K562 (cell line): ENCODE measurements around the gene FOXK2. TPM values are rescaled to one million over a fixed set of nuclear protein-coding genes. Genes with fewer than 3 reads are reported as not detected.

ENCODE experiments used
- ATAC-seq: fragments of 200-7000 bp; cut with Tn5 transposase; 3 replicates; pipeline ENCODE4 v1.9.1; 2020; ENCODE audit warnings: moderate library complexity
- BruUV-seq: library from RNA; stranded (reverse); fragments of 400-500 nt; replicated peaks from 2 replicates; lab custom pipeline; 2021; lab: Mats Ljungman, UMichigan
- CTCF ChIA-PET: fragments of 300-600 bp; formaldehyde crosslinking; extraction: SDS; loops from one replicate; lab custom pipeline; 2021; ENCODE audit warnings: low intra/inter-chr PET ratio; lab: Yijun Ruan, JAX
- POLR2A ChIA-PET: fragments of 300-600, 350-650 bp; sonication (Branson Sonifier 250); formaldehyde crosslinking; extraction: SDS; loops from one replicate; lab custom pipeline; 2021; ENCODE audit warnings: antibody characterized with exemption, inconsistent platforms; lab: Yijun Ruan, JAX
- DNase-seq, 4 experiments: peaks; one replicate each; pipeline versions ENCODE4 v3.0.0 to v3.0.0-alpha.2; 2011 to 2018; ENCODE audit warnings: low spot score in 3 of 4, mixed read lengths in 3 of 4; ENCODE audit errors: extremely low read depth in 1 of 4
- FAIRE-seq: peaks from 2 replicates; lab custom pipeline; 2011; peaks lifted over from hg19 to GRCh38; lab: Jason Lieb, UNC
- H2AFZ ChIP-seq: 2 replicates; pipeline ENCODE4 v1.6.0; 2011; ENCODE audit warnings: low read depth, low read length, control low read depth, inconsistent platforms
- H3K27ac ChIP-seq: fragments of 200-600 bp; 3 replicates; pipeline ENCODE4 v1.8.0; 2011; ENCODE audit warnings: low read depth, mild to moderate bottlenecking, control low read depth, inconsistent platforms, low read length, moderate library complexity, mixed read lengths; ENCODE audit errors: extremely low read depth
- H3K27me3 ChIP-seq, 2 experiments: fragments of 300-600 bp in 1 of 2; 2 replicates in 1 of 2; 3 replicates in 1 of 2; pipeline versions ENCODE4 v1.6.0 to v1.8.0; 2011; ENCODE audit warnings: inconsistent platforms in 2 of 2, low read length in 2 of 2, mild to moderate bottlenecking in 1 of 2, mixed read lengths in 1 of 2, moderate library complexity in 1 of 2; ENCODE audit not compliant: control insufficient read depth in 2 of 2, insufficient read depth in 2 of 2
- H3K36me3 ChIP-seq: fragments of 300-600 bp; 3 replicates; pipeline ENCODE4 v1.8.0; 2011; ENCODE audit warnings: mild to moderate bottlenecking, low read length, inconsistent platforms; ENCODE audit not compliant: control insufficient read depth, insufficient read depth
- H3K4me1 ChIP-seq, 2 experiments: fragments of 200-600 bp in 1 of 2; replicated peaks in 1 of 2; 2 replicates in 1 of 2; 3 replicates in 1 of 2; pipeline versions ENCODE4 v1.5.1 to v1.8.0; 2011; ENCODE audit warnings: inconsistent platforms in 2 of 2, low read length in 2 of 2, mild to moderate bottlenecking in 1 of 2, mixed read lengths in 1 of 2, moderate library complexity in 1 of 2; ENCODE audit not compliant: control insufficient read depth in 2 of 2, insufficient read depth in 2 of 2
- H3K4me2 ChIP-seq: 2 replicates; pipeline ENCODE4 v1.6.1; 2011; ENCODE audit warnings: low read length, control low read depth, inconsistent platforms, mixed read lengths; ENCODE audit not compliant: insufficient read depth
- H3K4me3 ChIP-seq: fragments of 200-600 bp; sonication (generic), shearing (Covaris generic); 2 replicates; pipeline ENCODE4 v1.5.1; 2016; ENCODE audit warnings: control low read depth, inconsistent platforms
- H3K79me2 ChIP-seq: fragments of 200-600 bp; 3 replicates; pipeline ENCODE4 v1.8.0; 2011; ENCODE audit warnings: low read length, inconsistent platforms; ENCODE audit not compliant: control insufficient read depth, insufficient read depth
- H3K9ac ChIP-seq, 2 experiments: 2 replicates each; pipeline versions ENCODE4 v1.6.0 to v1.6.1; 2011; ENCODE audit warnings: low read depth in 2 of 2, low read length in 2 of 2, control low read depth in 1 of 2, inconsistent platforms in 1 of 2, mild to moderate bottlenecking in 1 of 2, mixed read lengths in 1 of 2; ENCODE audit not compliant: insufficient read depth in 1 of 2
- H3K9me1 ChIP-seq: one replicate; pipeline ENCODE4 v1.6.0; 2011; ENCODE audit warnings: inconsistent platforms, mild to moderate bottlenecking, low read length, moderate library complexity; ENCODE audit not compliant: control insufficient read depth, insufficient read depth
- H3K9me3 ChIP-seq: replicated peaks from 2 replicates; pipeline ENCODE4 v1.5.1; 2011; ENCODE audit warnings: low read depth, low read length, inconsistent platforms; ENCODE audit not compliant: control insufficient read depth, insufficient read depth
- H4K20me1 ChIP-seq: replicated peaks from 2 replicates; pipeline ENCODE4 v1.6.1; 2011; ENCODE audit warnings: low read length, inconsistent platforms, mixed read lengths; ENCODE audit not compliant: control insufficient read depth, insufficient read depth
- EP300 ChIP-seq: IDR thresholded peaks from 2 replicates; pipeline ENCODE4 v1.6.1; 2012; ENCODE audit warnings: low read length, improper control_type of control experiment
- EP400 ChIP-seq: fragments of 450-650 bp; IDR thresholded peaks from 2 replicates; pipeline ENCODE4 v1.6.1; 2017; ENCODE audit warnings: antibody characterized with exemption, mild to moderate bottlenecking, moderate library complexity
- FOXA3 ChIP-seq, 2 experiments: fragments of 450-650 bp in 1 of 2; sonication (generic) in 1 of 2; formaldehyde crosslinking; IDR thresholded peaks in 1 of 2; conservative IDR thresholded peaks in 1 of 2; 2 replicates each; pipeline versions ENCODE4 v1.4.0 to v1.8.0; 2020 to 2022; ENCODE audit warnings: mild to moderate bottlenecking in 2 of 2, missing genetic modification reagents in 1 of 2
- HMG20B ChIP-seq: fragments of 250-450 bp; sonication (Bioruptor Pico); IDR thresholded peaks from 2 replicates; pipeline ENCODE4 v1.5.0; 2021; ENCODE audit warnings: mild to moderate bottlenecking
- PPARD ChIP-seq: fragments of 250-450 bp; sonication (Bioruptor Pico); IDR thresholded peaks from 2 replicates; pipeline ENCODE4 v1.8.0; 2022; ENCODE audit warnings: inconsistent platforms, mild to moderate bottlenecking, moderate library complexity
- ZNF507 ChIP-seq: conservative IDR thresholded peaks from 2 replicates; pipeline ENCODE4 v1.6.1; 2017; ENCODE audit warnings: missing genetic modification characterization, missing compliant biosample characterization
- ZNF780A ChIP-seq: fragments of 250-450 bp; sonication (Bioruptor Pico); IDR thresholded peaks from 2 replicates; pipeline ENCODE4 v1.5.0; 2021; ENCODE audit warnings: mild to moderate bottlenecking
- WGBS: fragments of 100-300 bp; shearing (Covaris generic); methylation state at CpG from one replicate; pipeline ENCODE4 v1.1.6; 2016; ENCODE audit warnings: low coverage, mixed read lengths; ENCODE audit not compliant: insufficient coverage; ENCODE audit errors: missing lambda C conversion rate; 5-methylcytosine and 5-hydroxymethylcytosine counted together
- in situ Hi-C: fragments of 300-500 bp; cut with MboI; formaldehyde crosslinking; loops from 4 replicates; pipeline ENCODE4 v1.15.0; 2018; ENCODE audit warnings: inconsistent platforms, mixed read lengths
- intact Hi-C: fragments of 100-400 bp; cut with micrococcal nuclease; formaldehyde crosslinking; loops from 2 replicates; pipeline ENCODE4 v1.14.2; 2022
- polyA plus RNA-seq, 8 experiments: library from polyadenylated mRNA; depleted of rRNA in 4 of 8; stranded (reverse) in 5 of 8; unstranded in 3 of 8; fragments of >200 nt; fragmentation: Nextera tagmentation in 2 of 8; fragmentation: Illumina TruSeq in 1 of 8; extraction: Ambion mirVana in 2 of 8; extraction: Trizol in 1 of 8; gene quantifications; 2 replicates each; pipeline versions ENCODE4 v1.2.1 to v1.2.3, GENCODE V29; 2011 to 2014; ENCODE audit warnings: inconsistent platforms in 1 of 8, missing spikeins in 1 of 8
- total RNA-seq, 7 experiments: library from RNA; depleted of rRNA in 6 of 7; stranded (reverse); fragments of >200 nt in 6 of 7; fragmentation: Illumina TruSeq in 2 of 7; extraction: Trizol in 2 of 7; gene quantifications; 2 replicates each; pipeline versions ENCODE4 v1.2.1 to v1.2.3, GENCODE V29; 2011 to 2021; ENCODE audit warnings: low replicate concordance in 1 of 7
- TF ChIP-seq, protein P1 (sequence below): sonication (generic); formaldehyde crosslinking; IDR thresholded peaks from 2 replicates; pipeline ENCODE4 v1.8.0; 2022; ENCODE audit warnings: missing genetic modification reagents, mild to moderate bottlenecking, moderate library complexity, borderline replicate concordance
- TF ChIP-seq, protein P2 (sequence below): fragments of 250-450 bp; sonication (Bioruptor Pico); IDR thresholded peaks from 2 replicates; pipeline ENCODE4 v1.5.0; 2021; ENCODE audit warnings: mild to moderate bottlenecking, borderline replicate concordance
- TF ChIP-seq, protein P3 (sequence below): IDR thresholded peaks from 2 replicates; pipeline ENCODE4 v1.6.1; 2011; ENCODE audit not compliant: insufficient read length; ENCODE audit errors: extremely low read depth

The FOXK2 gene
- total and polyA plus RNA-seq, 9 of the 15 experiments (the other 6 are each of a cell fraction or from before 2014, with no cell fraction given), result 3.0 to 86.0 (median 44.1) TPM

DNA sequence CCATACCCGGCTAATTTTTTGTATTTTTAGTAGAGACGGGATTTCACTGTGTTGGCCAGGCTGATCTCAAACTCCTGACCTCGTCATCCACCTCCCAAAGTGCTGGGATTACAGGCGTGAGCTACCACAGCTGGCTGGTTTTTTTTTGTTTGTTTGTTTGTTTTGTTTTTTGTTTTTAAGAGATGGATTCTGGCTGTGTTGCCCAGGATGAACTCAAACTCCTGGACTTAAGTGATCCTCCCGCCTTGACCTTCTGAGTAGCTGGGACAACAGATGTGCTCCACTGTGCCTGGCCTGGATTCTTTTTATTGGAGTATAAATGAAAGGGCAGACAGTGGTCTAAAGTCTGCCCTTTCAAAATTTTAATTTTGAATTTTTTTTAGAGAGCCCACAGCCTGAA lies 44.7 kb downstream of the FOXK2 start:
- Histone ChIP-seq H2AFZ (no peak overlapping the region), H3K36me3 (peaks cover 59% of the 10 kb centered on the region), H3K4me2 (no peak overlapping the region), H3K27ac (no peak overlapping the region), H4K20me1 (peaks cover 38% of the 10 kb centered on the region), H3K9me3 (no peaks in the 10 kb centered on the region), H3K27me3 (no peaks in the 10 kb centered on the region), H3K4me1 (peaks cover 3 to 18% of the 10 kb centered on the region in 2 experiments), H3K79me2 (peaks cover 88% of the 10 kb centered on the region), H3K9me1 (peaks cover 6% of the 10 kb centered on the region), H3K9ac (no peak overlapping the region), H3K4me3 (no peak overlapping the region)
- POLR2A ChIA-PET, result interaction anchor here (0.6 kb wide), 1 partner anchor 45 kb away, joined by 3 read pairs; no protein-coding TSS in a partner anchor
- DNase-seq (no peak), FAIRE-seq (no peak), ATAC-seq (no peak)
- in situ Hi-C loops (no loop called here), intact Hi-C loops (no loop called here)
- no TSS peak for BruUV-seq
- 91% methylated on average over 3 of the region's 5 CpGs for WGBS
- CTCF ChIA-PET, result no interaction called here
- TF ChIP-seq HMG20B (CRISPR knock-in tag), result no peak
- TF ChIP-seq PPARD (CRISPR knock-in tag), result no peak
- TF ChIP-seq, protein P1, sequence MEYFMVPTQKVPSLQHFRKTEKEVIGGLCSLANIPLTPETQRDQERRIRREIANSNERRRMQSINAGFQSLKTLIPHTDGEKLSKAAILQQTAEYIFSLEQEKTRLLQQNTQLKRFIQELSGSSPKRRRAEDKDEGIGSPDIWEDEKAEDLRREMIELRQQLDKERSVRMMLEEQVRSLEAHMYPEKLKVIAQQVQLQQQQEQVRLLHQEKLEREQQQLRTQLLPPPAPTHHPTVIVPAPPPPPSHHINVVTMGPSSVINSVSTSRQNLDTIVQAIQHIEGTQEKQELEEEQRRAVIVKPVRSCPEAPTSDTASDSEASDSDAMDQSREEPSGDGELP (CRISPR knock-in tag), result no peak

DNA sequence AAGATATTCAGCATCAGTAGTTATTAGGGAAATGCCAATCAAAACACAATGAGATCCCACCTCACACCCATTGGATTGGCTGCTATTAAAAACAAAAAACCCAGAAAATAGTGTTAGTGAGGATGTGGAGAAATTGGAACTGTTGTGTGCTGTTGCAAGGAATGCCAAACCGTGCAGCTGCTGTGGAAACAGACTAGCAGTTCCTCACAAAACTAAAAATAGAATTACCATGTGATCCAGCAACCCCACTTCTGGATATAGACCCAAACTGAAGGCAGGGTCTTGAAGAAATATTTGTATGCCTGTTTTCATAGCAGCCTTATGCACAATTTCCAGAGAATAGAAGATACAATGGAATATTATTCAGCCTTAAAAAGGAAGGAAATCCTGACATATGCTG lies 46.0 kb downstream of the FOXK2 start:
- ChIA-PET CTCF (no interaction called here), POLR2A (no interaction called here)
- BruUV-seq, result TSS peak; percentile 27
- Histone ChIP-seq H3K9me1 (peaks cover 4% of the 10 kb centered on the region), H3K4me3 (no peak overlapping the region), H3K27me3 (no peaks in the 10 kb centered on the region), H3K79me2 (peaks cover 84% of the 10 kb centered on the region), H3K27ac (no peak overlapping the region), H3K36me3 (peaks cover 69% of the 10 kb centered on the region), H3K4me1 (peaks cover 0 to 7% of the 10 kb centered on the region in 2 experiments; a peak in 2 of 5 replicates), H3K9ac (no peak overlapping the region), H3K9me3 (no peaks in the 10 kb centered on the region), H3K4me2 (no peak overlapping the region), H2AFZ (no peak overlapping the region), H4K20me1 (peaks cover 31% of the 10 kb centered on the region)
- 86% methylated on average over 1 of the region's 1 CpG for WGBS
- FAIRE-seq (no peak), DNase-seq (no peak), ATAC-seq (no peak)
- intact Hi-C loops (no loop called here), in situ Hi-C loops (no loop called here)
- TF ChIP-seq EP300 (no peak), EP400 (no peak), FOXA3 (CRISPR knock-in tag; conservative IDR thresholded peaks at IDR 0.05 in 1 of 2, IDR thresholded peaks at IDR 0.05 in 1 of 2) (no peak), ZNF780A (CRISPR knock-in tag) (no peak), ZNF507 (tag) (no peak)
- TF ChIP-seq, protein P2, sequence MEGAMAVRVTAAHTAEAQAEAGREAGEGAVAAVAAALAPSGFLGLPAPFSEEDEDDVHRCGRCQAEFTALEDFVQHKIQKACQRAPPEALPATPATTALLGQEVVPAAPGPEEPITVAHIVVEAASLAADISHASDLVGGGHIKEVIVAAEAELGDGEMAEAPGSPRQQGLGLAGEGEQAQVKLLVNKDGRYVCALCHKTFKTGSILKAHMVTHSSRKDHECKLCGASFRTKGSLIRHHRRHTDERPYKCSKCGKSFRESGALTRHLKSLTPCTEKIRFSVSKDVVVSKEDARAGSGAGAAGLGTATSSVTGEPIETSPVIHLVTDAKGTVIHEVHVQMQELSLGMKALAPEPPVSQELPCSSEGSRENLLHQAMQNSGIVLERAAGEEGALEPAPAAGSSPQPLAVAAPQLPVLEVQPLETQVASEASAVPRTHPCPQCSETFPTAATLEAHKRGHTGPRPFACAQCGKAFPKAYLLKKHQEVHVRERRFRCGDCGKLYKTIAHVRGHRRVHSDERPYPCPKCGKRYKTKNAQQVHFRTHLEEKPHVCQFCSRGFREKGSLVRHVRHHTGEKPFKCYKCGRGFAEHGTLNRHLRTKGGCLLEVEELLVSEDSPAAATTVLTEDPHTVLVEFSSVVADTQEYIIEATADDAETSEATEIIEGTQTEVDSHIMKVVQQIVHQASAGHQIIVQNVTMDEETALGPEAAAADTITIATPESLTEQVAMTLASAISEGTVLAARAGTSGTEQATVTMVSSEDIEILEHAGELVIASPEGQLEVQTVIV (CRISPR knock-in tag), result no peak
- TF ChIP-seq, protein P3, sequence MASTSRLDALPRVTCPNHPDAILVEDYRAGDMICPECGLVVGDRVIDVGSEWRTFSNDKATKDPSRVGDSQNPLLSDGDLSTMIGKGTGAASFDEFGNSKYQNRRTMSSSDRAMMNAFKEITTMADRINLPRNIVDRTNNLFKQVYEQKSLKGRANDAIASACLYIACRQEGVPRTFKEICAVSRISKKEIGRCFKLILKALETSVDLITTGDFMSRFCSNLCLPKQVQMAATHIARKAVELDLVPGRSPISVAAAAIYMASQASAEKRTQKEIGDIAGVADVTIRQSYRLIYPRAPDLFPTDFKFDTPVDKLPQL, result no peak
